NT2/D1 (cell line): ENCODE data around the gene PDCL3.

ENCODE experiments used
- SUZ12 ChIP-seq: IDR thresholded peaks from 2 replicates; pipeline ENCODE4 v1.6.1; 2011; ENCODE audit not compliant: insufficient read length, insufficient read depth; ENCODE audit errors: extremely low read depth
- YY1 ChIP-seq: IDR thresholded peaks from 2 replicates; pipeline ENCODE4 v1.6.1; 2011; ENCODE audit not compliant: insufficient read length, insufficient read depth
- ZNF274 ChIP-seq: IDR thresholded peaks from 2 replicates; pipeline ENCODE4 v1.6.1; 2011; ENCODE audit warnings: mild to moderate bottlenecking, low read depth, low read length

DNA sequence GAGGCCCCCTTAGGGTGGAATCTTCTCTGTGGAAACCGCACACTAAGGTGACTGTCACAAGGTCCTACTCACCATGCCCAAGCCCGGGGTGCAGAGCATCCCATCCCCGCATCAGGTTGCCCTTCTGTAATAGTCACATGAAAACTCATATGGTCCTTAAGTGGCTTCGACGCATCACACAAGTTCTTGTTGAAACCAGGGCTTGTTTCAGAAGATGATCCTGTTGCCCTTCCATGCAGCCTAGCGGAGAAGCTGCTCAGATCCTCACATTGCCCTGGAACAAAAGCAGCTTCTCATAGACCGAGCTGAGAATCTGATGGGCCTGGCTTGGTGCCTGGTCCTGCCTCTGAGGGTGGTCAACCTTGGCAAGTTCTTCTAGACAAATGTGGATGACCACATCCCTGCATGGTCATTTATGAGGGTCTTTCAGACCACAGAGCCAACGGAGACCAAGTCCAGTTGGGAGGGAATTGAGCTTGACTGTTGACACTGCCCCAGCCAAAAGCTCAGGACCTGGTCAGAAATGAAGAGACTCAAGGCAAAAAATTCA, 54.1 kb downstream of the PDCL3 start:
- TF ChIP-seq ZNF274 (no peak), SUZ12 (no peak), YY1 (no peak)
